HCEC 1CT (cell line): ENCODE measurements around the gene PCYT2.

Experiments
- DNase-seq: peaks from one replicate; pipeline ENCODE4 v3.0.0-alpha.2; 2017

The PCYT2 gene

DNA sequence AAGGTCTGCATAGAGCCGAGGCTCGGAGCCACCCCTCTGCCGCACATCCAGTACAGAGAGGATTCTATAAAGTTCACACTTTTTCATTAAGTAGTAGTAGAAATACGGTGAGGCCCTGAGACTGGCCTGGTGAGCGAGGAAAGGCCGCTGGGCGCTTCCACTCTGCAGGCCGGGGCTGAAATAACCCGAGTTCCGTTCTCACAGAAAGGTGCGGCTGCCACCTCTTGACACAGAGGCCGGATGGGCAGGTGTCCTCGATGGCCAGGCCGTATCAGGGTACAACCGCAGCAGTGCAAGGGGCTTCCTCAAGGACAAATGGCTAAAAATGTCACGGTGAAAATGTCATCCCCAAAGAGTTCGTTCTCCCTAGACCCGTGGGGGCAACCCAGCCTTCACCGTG is 770 bp upstream of the PCYT2 start:
- DNase-seq: no peak

DNA sequence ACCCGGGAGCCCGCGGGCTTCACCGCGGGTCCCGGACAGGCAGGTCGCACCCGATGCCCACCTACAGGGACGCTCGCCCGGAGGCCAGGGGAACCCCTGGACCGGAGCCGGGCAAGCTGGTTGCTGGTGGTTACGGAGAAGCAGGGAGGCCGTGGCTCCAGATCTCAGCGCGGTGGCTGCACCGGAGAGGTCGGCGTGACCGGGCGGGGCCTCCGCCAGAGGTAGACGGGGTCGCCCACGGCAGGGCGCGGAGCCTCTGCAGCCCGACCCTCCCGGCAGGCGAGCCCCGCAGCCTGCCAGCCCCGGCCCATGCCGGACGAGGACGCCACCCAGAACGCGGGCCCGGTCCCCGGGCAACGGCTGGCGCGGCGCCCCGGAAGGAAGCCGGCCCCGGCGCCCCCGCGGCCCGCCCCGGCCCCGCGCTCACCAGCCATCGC is 341 bp downstream of the PCYT2 start:
- DNase-seq: no peak

DNA sequence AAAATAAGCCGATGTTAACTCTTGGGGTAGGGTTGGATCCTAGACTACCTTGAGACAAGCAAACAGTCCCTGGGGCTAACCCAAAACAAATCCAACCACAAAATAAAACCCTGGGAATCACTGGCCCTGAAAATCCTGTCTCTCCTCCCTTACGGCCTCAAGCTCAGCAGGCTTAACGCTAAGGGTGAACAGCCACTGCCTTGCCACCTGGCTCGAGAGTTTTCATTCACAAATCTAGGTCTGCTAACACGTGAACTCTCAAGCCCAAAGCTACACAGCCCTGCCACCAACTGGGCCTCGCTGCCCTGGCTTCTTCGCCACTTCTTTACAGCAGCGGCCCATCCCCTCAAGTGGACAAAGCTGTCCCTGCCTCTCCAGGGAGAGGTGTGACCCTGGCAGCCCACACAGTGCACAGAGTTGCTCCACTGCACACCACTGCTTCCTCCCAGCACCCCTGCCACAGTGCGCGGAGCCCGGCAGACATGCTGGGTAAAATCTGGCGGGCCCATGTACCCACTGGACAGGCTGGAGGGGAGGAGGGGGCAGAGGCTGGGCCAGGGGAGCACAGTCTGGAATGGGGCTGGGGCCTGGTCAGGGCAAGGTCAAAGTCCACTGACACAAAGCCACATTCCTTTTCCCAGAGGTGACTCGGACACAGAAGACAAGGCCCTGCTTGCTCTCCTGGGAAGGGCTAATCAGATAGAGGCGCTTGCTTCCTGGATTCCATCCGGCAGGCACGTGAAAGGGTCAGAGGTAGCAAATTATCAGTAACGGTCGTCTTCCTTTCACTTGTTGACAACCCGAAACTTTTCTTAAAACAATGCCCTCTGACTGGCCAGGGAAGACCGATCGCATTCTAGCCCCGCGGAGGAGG is 996 bp downstream of the PCYT2 start:
- no peak for DNase-seq

DNA sequence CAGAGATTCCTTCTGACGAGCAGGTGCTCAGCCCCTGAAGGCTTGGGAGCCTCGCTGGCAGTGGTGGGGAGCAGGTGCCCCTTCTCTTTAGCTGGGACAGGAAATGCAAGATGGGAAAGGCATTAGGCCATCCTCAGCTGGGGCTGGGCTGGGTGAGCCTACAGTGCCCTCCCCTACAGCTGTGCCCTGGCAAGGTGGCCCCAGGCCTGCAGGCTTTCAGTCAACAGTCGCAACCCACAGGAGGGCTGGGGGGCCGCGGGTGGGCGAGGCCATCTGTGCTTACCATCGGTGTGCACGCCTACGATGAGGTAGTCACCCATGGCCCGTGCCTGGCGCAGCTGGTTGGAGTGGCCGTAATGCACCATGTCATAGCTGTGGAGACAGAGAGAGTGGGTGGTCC is 2.0 kb downstream of the PCYT2 start:
- DNase-seq: no peak

DNA sequence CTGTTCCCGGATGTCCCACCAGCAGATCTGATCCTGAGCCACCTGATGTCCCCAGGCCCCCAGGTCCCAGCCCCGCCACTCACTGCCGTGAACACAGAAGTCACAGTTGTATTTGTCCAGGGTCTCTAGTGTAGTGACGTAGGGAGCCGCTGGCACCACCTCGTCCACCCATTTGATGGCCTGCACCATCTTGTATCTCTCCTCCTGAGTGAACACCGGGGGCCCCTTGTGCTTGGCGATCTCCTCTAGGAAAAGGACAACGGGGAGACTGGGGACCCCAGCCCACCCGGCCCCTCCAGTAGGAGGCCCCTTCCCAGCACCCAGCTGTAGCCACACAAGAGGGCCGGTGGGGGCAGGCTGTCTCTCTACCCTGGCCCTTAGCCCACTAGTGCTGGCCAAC is 2.4 kb downstream of the PCYT2 start:
- DNase-seq: no peak

DNA sequence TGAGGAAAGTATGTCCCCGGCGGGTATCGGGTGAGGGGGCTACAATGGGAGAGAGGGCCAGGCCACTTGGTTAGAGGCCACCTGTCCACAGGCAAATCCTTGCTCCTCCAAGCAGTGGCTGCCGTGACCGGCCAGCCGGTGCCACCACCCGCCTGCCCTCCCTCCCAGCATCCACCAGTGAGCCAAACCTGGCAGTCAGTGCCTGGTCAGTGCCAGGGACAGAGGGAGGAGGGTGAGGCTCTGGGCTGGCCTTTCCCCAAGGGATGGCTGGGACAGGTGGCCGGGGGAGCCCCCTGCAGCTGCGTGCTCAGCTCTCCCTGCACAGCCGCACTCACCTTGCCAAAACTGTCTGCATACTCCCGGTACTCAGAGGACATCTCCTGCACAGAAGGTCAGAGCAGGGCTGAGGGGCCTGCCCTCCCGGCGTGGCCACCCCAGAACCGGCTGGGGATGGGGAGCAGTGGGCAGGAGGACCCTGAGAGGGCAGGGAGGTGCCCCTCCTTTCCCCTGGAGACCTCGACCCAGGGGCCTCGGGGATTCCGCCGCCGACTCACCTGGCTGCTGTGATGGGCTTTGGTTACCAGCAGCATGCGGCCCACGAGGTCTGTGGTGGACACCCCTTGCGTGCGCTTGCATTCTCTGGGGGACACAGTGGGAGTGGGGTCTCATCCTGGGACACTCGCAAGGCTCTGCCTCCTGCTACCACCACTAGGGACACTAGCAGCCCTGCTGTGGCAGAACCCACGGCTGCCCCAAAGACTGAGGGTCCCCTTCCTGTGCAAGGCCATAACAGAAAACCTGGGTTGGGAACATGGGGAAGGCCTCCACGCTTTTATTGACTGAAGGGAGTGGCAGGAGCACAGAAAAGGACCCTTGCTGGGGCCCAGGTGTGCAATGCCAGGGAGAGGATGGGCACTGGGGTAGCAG is 3.7 kb downstream of the PCYT2 start:
- no peak for DNase-seq

DNA sequence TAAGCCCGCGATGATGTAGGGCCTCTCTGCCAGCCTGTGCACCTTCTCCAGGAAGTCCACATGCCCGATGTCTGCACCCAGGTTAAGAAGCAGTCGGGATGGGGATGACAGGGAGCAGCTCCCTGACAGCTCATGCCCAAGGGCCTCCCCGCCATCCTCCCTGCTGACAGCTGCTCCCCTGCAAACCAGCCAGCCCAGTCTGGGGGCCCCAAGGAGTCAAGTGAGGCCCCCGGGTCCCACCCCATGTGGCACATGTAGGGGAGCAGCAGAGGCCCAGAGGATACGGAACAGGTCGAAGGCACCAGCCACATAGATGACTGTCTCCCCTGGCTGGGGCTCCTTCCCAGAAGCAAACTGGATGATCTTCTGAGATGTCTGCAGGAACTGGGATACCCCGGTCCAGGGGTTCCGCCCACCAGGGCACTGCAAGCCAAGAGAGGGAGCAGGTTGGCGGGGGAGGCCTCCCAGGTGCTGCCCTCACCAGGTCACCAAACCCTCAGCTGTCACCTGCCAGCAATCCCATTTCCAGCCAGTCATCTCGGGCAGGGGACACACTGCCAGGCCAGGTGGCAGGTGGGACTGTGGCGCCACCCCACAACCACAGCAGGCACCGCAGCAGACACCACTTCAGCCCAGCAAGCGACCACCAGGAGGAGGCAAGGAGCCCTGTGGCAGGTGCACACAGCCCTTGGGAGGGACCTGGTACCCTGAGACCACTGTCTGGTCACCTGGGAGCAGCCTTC is 4.6 kb downstream of the PCYT2 start:
- DNase-seq: no peak

DNA sequence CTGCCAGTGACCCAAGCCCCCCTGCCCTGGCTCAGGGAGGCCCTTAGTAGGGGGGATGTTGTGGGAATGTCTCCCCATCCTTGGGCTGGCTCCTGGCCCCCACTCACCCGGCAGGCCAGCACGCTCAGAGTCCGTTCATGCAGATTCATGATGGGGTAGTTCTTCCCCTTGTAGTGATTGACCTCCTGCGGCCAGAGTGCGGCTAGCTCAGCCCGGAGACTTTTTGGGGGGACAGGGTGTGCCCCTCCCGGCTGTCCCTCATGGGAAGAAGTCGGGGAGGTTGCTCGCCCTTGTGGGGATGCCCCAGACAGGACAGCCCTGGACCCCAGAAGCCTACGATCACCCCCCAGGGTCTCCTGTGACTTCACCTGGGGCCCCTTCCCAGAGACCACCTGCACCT is 5.2 kb downstream of the PCYT2 start:
- DNase-seq: no peak

DNA sequence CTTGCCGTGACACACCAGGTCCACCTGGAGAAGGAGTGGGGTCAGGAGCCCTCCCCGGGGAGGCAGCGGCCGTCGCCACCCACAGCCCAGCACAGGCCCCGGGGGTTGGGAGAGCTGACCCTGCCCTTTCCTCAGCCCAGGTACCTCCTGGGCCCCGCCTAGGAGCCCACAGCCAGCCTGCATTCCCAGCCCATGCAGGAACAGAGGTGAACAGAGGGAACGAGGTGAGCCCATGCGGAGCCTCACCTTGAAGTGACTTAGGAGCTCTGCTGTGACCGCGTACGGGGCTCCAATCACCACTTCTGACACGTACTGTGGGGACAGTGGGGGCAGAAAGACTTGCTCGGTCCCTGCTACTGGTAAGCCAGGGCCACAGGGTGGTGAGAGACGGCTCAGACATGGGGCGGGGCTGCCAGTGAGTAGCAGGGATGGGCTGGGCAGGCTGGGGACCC is 5.7 kb downstream of the PCYT2 start:
- no peak for DNase-seq

DNA sequence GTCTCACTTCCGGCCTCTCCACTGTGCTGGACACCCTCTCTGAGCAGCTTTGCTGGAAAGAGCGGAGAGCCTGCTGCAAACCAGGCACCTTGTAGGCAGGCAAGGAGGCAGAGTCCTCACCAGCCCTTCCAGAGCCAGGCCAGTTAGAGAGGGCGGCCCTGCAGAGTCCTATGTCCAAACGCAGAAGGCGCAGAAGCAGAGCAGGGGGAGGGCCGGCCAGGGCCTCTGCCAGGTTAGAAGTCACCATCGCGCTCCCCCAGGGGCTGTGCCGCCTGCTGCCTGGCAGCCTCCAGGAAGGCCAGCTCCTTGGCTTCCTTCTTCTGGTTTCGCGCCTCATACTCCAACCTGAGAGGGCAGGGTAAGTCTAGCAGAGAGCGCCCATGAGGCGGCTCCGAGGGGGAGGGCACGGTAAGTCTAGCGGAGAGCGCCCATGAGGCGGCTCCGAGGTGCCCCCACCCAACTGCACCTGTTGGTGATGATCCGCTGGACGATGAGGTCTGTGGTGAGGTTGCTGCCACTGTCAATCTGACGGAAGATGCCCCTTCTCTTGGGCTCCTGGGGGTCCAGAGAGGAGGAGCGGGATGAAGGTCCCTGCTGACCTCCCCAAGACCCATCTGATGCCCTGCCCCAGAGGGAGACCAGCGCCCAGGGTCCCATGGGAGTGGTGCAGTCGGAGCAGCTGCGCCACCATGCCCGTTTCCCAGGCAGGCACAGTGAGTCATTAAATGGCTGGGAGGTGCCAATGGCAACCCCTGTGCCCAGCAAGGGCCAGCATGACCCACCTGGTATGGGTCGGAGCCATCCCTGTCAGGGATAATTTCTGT is 6.4 kb downstream of the PCYT2 start:
- DNase-seq: no peak

DNA sequence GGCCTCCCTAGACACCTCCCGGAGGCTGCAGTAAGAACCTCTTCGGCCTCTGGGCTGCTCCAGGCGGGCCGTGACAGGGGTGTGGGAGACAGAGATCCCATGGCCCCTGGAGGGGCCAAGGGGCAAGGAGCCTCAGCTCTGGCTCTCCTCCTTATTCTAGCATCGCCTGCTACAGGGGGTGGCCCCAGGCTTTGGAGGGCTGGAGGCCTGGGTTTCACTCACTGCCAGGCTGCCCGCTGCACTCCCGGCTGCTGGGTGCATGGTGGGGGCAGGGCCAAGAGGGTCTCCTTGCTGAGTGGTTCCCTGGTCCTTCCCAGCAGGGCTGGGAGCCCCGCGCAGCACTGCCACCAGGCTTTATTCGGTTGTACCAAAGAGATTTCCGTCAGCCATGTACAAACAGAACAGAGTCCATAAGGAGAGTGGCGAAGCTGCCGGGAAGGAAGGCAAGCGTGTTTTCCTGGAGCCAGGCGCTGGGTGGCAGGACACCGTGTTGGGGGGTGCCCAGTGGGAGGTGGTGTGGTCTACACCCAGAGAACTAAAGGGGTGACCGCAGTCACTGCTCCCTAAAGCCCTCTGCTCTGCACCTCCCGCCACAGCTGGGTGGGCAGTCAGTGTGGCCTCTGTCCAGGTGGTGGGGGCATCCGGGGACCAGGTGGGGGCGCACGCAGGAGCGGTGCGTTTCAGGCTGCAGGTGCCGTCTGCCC is 7.2 kb downstream of the PCYT2 start:
- DNase-seq: no peak

DNA sequence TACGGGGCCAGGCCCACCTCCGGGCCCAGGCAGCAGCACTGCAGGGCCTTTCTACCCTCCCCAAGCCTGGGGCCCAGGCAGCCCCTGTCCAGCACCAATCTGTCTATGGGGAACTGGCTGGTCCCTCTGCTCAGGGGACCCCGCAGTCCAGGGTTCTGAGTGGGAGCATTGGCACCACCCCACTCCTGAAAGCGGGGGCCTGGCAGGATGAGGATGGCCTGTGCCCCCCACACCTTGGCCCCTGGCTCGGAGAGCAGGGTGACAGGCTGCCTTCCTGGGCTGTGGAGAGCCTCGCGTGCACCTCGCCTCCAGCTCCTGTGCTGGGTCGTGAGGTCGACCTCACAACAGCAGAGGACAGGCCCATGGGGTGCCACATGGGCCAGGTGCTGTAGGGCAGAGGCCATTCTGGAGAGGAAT is 7.8 kb downstream of the PCYT2 start:
- no peak for DNase-seq

DNA sequence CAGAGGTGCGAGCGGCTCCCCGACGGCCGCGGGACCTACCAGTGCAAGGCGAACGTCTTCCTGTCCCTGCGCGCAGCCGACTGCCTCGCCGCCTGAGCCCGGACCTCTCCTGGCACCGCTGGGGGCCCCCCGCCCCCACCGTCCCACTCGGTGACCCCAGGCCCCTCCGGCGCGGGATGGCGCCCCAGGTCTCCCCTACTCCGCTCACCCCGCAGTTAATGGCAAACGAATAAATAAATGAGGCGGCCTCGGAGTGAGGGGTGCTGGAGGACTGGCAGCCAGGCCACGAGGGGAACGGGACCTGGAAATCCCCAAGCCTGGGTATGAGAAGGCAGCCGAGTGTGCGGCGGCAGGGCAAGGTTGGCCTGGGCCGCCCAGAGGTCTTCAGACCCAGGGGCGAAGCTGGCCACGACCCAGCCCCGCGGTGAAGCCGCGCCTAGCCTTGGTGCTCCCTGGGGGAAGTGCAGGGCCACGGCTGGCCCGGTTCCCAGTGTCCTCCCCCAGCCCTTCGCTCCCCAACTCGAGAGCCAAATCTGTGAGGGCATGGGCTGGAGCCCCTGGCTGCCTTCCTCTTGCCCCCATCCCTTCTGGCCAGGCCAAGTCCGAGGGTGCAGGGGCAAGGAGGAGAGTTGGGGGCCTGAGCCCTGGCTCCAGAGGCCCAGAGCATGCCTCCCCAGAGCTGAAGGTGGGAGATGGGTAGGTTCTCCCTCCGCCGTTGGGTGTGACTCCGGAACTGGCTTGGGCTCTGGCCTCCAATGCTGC is 8.4 kb downstream of the PCYT2 start:
- no peak for DNase-seq

DNA sequence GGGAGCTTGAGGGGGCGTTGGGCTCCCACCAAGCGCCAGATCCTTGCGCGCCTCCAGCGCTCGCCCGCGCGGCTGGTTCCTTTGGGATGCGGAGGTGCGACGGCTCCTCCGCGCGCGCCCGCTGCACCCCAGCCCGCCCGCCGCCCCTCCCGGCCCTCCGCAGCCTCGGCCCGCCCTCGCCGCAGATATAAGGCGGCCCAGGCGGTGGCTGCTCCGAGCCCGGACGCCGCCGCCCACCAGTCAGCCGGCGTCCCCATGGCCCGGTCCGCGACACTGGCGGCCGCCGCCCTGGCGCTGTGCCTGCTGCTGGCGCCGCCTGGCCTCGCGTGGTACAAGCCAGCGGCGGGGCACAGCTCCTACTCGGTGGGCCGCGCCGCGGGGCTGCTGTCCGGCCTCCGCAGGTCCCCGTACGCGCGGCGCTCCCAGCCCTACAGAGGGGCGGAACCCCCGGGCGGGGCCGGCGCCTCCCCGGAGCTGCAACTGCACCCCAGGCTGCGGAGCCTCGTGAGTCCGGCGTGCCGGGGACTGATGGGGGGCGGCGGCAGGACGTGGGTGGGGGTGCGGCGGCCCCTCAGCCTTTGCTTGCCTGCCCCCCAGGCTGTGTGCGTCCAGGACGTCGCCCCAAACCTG is 9.1 kb downstream of the PCYT2 start, which contains the start of gene NPB:
TSS of gene NPB (plus strand) at position 216 of the 630 bp plus-strand sequence. CDS start at position 256, 40 bp downstream.
- no peak for DNase-seq

DNA sequence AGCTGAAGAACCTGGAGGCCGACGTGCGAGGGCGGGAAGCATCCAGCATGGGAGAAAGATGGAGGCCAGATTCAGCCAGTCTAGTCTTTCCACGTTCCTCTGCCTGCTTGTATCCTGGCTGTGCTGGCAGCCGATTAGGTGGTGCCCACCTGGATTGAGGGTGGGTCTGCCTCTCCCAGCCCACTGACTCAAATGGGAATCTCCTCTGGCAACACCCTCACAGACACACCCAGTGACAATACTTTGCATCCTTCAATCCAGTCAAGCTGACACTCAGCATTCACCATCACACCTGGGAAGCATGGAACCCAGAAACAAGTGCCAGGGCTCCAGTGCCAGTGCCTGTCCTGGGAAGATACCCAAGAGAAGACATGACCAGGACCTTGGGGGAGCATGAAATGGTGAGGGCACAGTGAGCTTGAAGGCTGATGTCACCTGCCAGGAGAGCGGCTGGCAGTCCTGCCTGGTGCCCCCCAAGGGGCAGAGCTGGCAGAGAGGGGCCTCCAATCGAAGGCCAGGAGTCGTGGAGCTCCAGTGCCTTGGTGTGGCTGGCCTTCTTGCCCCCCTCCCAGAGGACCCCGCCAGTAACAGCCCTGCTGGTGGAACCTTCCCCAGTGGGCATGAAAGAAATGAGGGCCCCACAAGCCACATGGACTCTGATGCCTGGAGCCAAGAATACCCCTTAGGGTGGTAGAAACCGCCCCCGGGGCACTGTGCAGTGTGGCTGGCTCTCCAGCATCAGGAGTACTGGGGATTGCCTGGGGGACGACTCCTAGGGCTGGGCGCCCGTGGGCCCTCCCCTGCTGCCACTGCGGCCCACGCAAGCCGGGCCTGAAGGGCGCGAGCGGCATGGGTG is 9.8 kb downstream of the PCYT2 start:
- no peak for DNase-seq

DNA sequence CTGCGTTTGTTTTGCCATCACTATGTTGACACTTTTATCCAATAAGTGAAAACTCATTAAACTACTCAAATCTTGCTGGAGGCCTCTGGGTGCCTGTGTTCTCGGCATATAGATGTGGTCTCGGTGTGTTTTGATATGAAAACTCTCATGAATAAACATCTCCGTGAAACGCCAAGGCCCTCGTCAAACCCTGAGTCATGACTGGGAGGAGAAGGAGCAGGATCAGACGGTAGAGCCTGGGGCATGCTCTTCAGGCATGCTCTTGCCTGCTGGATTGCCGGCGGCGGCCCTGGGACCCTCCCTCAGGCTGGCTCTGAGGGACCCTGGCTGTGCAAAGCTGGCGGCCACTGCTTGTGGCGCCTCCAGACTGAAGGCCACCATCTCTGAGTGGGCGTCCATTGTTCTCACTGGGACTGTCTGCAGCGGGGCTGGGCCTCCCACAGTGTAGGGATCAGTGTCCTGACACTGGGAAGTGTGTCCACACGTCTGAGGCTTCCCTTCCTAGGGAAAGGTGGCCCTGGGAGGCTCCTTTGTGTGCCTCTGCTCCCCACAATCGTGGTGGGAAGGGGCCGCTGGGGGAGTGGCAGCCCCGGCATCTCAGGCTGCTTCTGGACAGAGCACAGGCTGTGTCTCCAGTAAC is 10.9 kb downstream of the PCYT2 start:
- no peak for DNase-seq

DNA sequence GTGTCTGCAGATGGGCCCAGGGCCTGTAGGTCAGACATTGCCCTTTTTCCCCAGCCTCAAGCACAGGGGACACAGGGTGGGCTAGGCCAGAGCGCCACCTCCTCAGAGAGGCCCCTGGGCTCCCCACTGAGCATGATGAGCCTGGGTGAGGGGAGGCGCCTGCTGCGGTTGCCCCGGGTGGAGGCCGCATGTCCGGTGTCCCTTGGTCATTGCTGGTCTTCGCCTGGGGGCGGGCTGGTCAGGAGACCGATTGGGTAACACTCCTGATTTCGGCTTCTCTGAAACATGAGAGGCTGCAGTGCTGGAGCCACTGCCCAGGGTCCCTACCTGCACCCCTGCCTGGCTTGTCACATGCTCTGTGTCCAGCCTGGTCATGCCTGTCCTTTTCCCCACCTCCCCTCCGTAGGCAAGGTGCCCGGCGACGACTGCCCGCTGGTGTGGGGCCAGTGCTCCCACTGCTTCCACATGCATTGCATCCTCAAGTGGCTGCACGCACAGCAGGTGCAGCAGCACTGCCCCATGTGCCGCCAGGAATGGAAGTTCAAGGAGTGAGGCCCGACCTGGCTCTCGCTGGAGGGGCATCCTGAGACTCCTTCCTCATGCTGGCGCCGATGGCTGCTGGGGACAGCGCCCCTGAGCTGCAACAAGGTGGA is 11.6 kb downstream of the PCYT2 start:
- DNase-seq: no peak

DNA sequence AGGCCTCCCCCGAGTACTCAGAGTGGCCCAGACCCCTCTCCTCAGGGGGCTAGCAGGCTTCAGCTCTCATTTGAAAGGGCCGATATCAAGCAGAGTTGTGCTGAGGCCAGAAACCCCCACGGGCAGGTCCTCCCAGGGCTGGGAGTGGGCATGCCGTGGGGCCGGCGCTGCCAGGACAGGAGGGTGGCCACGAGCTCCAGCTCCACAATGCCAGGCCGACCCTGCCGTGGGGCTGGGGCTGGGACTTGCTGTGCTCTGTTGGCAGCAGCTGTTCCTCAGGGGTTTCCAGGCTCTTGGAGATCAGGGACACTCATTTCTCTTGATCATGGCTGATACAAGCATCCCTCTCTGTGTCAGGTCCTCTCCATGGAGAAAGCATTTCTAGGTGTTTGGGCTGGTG is 12.3 kb downstream of the PCYT2 start:
- no peak for DNase-seq
